GM06990 (cell line): Measurements from ENCODE around the gene POLR1B.

Experiments used
- DNase-seq: peaks from one replicate; pipeline ENCODE4 v3.0.0-alpha.2; 2011; ENCODE audit not compliant: insufficient read length; ENCODE audit errors: extremely low read depth
- H3K27me3 ChIP-seq: replicated peaks from 2 replicates; pipeline ENCODE4 v1.6.0; 2011; ENCODE audit warnings: low read length; ENCODE audit not compliant: control insufficient read depth, insufficient read depth
- H3K36me3 ChIP-seq: 2 replicates; pipeline ENCODE4 v1.5.1; 2011; ENCODE audit warnings: low read length; ENCODE audit not compliant: control insufficient read depth, insufficient read depth
- H3K4me3 ChIP-seq: replicated peaks from 2 replicates; pipeline ENCODE4 v1.5.1; 2011; ENCODE audit warnings: low read depth, mild to moderate bottlenecking, control low read depth, low read length
- TF ChIP-seq, protein P1 (sequence below): IDR thresholded peaks from 2 replicates; pipeline ENCODE4 v1.5.1; 2011; ENCODE audit warnings: low read length, control low read depth, mild to moderate bottlenecking, inconsistent platforms; ENCODE audit not compliant: insufficient read depth, poor library complexity, severe bottlenecking

POLR1B gene

DNA sequence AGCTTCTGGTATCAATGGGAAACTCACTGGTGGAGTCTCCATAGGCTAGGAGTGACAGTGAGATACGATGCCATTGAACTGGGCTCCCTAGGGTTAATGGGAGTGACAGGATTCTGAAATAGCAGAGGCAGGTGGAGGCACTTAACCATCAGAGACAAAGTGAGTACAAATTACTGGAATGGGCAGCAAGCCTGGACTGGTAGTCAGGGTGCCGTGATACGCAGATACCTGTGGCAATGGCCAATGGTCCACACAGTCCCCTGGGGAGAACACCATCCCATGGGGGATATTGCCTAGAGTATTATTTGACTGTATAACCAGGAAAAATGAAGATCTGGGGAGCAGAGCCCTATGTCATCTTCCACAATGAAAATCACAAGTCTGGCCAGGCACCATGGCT, 59.5 kb downstream of the POLR1B start:
- TF ChIP-seq, protein P1, sequence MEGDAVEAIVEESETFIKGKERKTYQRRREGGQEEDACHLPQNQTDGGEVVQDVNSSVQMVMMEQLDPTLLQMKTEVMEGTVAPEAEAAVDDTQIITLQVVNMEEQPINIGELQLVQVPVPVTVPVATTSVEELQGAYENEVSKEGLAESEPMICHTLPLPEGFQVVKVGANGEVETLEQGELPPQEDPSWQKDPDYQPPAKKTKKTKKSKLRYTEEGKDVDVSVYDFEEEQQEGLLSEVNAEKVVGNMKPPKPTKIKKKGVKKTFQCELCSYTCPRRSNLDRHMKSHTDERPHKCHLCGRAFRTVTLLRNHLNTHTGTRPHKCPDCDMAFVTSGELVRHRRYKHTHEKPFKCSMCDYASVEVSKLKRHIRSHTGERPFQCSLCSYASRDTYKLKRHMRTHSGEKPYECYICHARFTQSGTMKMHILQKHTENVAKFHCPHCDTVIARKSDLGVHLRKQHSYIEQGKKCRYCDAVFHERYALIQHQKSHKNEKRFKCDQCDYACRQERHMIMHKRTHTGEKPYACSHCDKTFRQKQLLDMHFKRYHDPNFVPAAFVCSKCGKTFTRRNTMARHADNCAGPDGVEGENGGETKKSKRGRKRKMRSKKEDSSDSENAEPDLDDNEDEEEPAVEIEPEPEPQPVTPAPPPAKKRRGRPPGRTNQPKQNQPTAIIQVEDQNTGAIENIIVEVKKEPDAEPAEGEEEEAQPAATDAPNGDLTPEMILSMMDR: no peak
- DNase-seq: no peak

DNA sequence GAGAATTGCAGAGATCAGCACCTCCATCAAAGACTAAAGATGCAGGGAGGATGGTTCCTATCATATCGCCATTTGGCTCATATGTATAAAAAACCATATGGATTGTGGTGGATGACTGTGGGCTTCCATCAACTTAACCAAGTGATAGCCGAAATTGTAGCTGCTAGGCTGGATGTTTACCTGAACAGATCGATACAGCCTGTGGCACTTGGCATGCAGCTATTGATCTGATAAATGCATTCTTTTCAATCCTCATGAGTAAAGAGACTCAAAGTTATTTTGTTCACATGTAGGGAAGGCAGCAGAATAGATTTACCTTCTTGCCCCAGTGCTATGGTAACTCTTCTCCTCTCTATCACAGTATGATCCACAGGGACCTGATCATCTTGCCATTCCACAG, 60.7 kb downstream of the POLR1B start:
- no peaks in the 10 kb centered on the region for H3K27me3 ChIP-seq
- DNase-seq: no peak
- H3K36me3 ChIP-seq: no peaks in the 10 kb centered on the region
- H3K4me3 ChIP-seq: no peak overlapping the region
- TF ChIP-seq, protein P1: no peak

More for the DNA sequence above, 59.5 kb downstream of the POLR1B start:
- Histone ChIP-seq H3K4me3 (no peak overlapping the region), H3K36me3 (no peaks in the 10 kb centered on the region), H3K27me3 (no peaks in the 10 kb centered on the region)

GRCh38 chr2:112603731-112604130, 61.5 kb downstream of the POLR1B start:
- Histone ChIP-seq H3K27me3 (no peaks in the 10 kb centered on the region), H3K4me3 (no peak overlapping the region), H3K36me3 (no peaks in the 10 kb centered on the region)
- no peak for DNase-seq
- TF ChIP-seq, protein P1: no peak

DNA sequence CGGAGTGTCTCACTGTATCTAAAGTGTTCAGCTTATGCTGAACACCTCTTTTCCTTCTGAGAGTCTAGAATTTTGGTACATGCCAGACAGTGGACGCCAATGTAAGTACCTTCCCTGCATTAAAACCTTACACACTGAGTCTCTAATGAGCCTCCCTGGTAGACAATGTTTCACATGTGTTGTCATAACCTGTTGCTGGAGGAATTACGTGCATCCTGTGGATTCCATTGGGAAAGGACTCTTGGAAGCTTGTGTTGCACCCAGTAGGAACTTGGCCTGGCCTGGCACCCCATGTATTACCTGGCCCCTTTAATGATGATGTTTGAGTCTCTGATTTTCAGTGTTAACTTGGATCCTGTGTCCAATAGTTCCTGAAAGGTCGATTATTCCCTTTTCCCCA, 62.7 kb downstream of the POLR1B start:
- no peak overlapping the region for H3K4me3 ChIP-seq
- no peaks in the 10 kb centered on the region for H3K36me3 ChIP-seq
- no peak for DNase-seq
- H3K27me3 ChIP-seq: no peaks in the 10 kb centered on the region
- TF ChIP-seq, protein P1: no peak

DNA sequence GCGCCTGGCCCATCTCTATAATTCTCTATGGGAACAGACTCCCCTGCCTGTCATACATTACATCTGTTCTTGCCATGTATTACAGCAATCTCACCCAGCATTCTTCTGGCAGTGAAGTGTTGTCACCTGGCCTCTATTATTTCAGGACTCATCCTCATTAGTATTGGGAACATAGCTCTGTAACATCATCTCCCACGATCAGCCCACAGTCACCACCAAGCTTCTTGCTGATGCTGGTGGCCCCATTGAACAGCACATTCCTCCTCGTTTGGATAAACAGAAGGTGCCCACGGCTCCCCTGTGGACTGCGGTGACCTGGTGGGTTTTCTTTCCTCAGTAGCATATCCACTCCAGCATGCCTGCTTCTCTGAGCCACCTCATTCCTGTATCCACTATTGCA, 63.7 kb downstream of the POLR1B start:
- DNase-seq: no peak
- TF ChIP-seq, protein P1: no peak
- no peaks in the 10 kb centered on the region for H3K36me3 ChIP-seq
- H3K4me3 ChIP-seq: no peak overlapping the region
- H3K27me3 ChIP-seq: no peaks in the 10 kb centered on the region

DNA sequence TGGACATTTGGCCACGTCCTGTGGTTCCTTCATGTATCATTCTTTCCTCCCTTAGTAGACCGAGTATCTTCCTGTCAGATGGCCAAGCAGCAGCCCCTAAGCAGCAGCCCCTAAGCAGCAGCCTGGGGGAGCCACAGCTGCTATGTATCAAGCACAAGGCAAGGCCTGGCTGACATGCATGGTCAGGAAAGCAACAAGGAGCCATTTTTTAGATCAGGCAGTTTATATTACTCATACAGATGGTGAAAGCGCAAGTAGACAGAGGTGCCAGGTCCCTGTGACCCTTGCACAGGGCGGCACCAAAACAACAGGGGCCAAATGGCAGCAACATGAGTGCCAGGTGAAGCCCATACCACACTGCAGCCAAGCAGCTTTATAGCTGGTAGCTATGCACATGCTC, 64.3 kb downstream of the POLR1B start:
- Histone ChIP-seq H3K27me3 (no peaks in the 10 kb centered on the region), H3K36me3 (no peaks in the 10 kb centered on the region), H3K4me3 (no peak overlapping the region)
- DNase-seq: no peak
- TF ChIP-seq, protein P1: no peak
